C4-2B (cell line): ENCODE data around the gene CEP350.

Source experiments
- H3K27ac ChIP-seq: fragments of 450-650 bp; 2 replicates; pipeline ENCODE4 v1.5.1; 2017
- CTCF ChIP-seq: fragments of 450-650 bp; conservative IDR thresholded peaks from 2 replicates; pipeline ENCODE4 v1.5.1; 2017; ENCODE audit warnings: mild to moderate bottlenecking
- ZFX ChIP-seq: fragments of 450-650 bp; IDR thresholded peaks from 2 replicates; pipeline ENCODE4 v1.6.1; 2017

CEP350 gene

DNA sequence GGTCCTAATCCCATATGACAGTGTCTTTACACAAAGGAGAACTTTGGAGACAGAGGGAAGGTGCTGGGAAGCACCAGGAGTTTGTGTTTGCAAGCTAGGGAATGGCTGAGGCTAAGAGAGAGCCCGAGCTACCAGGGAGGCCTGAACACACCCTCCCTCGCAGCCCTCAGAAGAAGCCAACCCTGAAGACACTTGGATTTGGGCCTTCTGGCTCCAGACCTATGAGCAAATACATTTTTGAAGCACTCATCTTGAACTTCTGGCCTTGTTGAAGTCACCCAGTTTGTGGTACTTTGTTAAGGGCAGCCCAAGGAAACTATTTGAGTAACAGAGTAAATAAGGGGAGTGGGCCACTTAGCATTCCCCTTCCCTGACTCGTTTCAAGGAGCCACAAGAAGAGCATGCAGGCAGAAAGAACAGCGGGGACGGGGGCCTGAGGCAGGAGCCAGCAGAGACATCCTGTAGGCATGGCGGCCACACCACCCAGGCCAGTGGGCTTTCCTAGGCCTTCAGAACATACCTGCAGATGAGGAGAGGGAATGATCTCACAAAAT, 186.8 kb downstream of the CEP350 start:
- no peak overlapping the region for H3K27ac ChIP-seq
- TF ChIP-seq ZFX: no peak
- TF ChIP-seq CTCF: no peak

GRCh38 chr1:180143359-180143758, 188.7 kb downstream of the CEP350 start:
- no peak overlapping the region for H3K27ac ChIP-seq
- TF ChIP-seq ZFX: no peak
- no peak for TF ChIP-seq CTCF

DNA sequence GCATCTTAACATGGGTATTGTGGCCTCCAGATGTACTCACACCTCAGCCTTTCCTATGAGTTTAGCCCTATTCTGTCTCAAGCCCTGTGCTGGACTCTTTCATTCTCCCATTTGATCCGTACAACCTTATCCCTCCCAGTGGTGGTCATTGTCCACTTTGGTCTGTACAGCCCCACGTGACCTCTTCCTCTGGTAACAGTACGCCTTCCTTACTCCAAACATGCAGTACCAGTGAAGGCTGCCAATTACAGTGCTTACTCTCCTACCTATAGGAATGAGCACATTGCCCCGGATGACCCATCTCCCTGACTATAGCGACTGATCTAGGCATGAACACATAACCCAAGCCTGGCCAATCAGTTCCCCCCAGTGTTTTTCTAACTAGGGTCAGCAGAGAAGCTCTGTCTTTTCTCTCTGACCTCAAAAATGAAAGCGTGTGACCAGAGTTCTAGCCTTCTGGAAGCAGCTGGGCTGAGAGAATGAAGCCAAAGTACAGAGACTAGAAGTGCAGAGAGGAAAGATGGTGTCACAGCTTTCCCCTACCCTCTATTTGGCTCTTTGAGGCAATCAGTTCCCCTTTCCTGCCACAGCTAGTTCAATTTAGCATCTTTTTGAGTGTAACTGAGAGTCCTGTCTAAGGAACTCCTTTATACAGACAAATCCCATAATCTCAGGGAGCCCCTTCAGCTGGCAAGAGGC, 190.2 kb downstream of the CEP350 start:
- no peak for TF ChIP-seq ZFX
- TF ChIP-seq CTCF: no peak
- H3K27ac ChIP-seq: no peak overlapping the region

GRCh38 chr1:180145446-180145845, 190.8 kb downstream of the CEP350 start:
- TF ChIP-seq ZFX: no peak

GRCh38 chr1:180150982-180151381, 196.4 kb downstream of the CEP350 start:
- no peak for TF ChIP-seq CTCF
- TF ChIP-seq ZFX: no peak
- no peak overlapping the region for H3K27ac ChIP-seq

More at GRCh38 chr1:180145446-180145845, 190.8 kb downstream of the CEP350 start:
- H3K27ac ChIP-seq: no peak overlapping the region

GRCh38 chr1:180151508-180151907, 196.9 kb downstream of the CEP350 start:
- no peak overlapping the region for H3K27ac ChIP-seq
- TF ChIP-seq ZFX (no peak), CTCF (no peak)

GRCh38 chr1:180152588-180152987, 198.0 kb downstream of the CEP350 start:
- TF ChIP-seq ZFX (no peak), CTCF (no peak)
- H3K27ac ChIP-seq: no peak overlapping the region

DNA sequence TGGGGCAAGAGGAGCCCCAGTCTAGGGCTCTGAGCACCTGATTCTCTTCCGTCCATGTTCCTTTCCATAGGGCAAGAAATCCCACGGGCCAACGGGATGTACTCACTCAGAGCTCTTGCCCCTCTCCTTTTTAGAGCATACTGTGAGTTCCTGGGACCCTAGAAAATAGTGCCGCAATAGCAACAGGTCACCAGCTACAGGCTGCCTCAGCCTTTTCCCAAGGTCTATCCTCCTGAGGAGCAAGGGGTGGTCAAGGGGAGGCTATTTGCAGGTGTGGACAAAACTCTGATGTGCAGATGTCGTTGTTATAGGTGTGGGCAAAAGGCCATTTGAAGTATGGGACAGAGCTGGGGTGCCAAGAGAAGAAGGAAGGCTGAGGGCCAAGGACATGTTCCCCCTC, 198.4 kb downstream of the CEP350 start:
- H3K27ac ChIP-seq: no peak overlapping the region
- TF ChIP-seq ZFX: no peak
- no peak for TF ChIP-seq CTCF
